ENCODE results near the gene RHOH.

The RHOH gene

DNA sequence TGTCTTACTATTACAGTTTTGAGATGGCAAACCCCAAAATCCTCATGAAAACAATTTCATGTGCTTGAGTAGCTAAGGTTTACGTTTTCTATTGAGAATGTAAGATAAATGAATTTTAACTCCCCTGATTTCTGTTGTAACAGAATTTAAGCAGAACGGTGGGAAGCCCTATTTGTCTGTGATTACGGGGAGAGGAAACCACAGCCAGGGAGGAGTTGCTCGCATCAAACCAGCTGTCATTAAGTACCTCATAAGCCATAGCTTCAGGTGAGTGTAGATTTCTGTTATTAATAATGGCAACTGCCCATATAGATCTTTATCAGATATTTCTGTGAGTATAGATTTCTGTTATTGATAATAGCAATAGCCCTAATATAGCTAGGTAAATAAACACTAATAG, 44.2 kb upstream of the RHOH start:
- Histone ChIP-seq H2AFZ (ENCODE audit: low read length) (no peak overlapping the region), H3K9me3 (ENCODE audit: low read length) (no peaks in the 10 kb centered on the region), H3K9me2 (ENCODE audit: low read depth, low read length) (no peaks in the 10 kb centered on the region), H3K4me1 (ENCODE audit: insufficient read depth, low read length, severe bottlenecking) (peaks cover 74% of the 10 kb centered on the region), H3K9ac (ENCODE audit: low read length) (peak overlapping the region; percentile 87), H3K4me2 (ENCODE audit: low read length) (peak overlapping the region; percentile 72), H3K4me3 (ENCODE audit: low read depth, low read length, poor library complexity, severe bottlenecking) (peak overlapping the region; percentile 67), H3F3A (ENCODE audit: insufficient read depth, low read length) (0 out of 2 replicates have a peak, but pooled peaks cover 5% of the 10 kb centered on the region), H3K36me3 (ENCODE audit: insufficient read depth, low read length) (peaks cover 20% of the 10 kb centered on the region), H4K20me1 (ENCODE audit: insufficient read depth, low read length) (no peaks in the 10 kb centered on the region), H3K27me3 (ENCODE audit: insufficient read depth, low read length) (no peaks in the 10 kb centered on the region), H3K27ac (ENCODE audit: low read depth, low read length, poor library complexity, severe bottlenecking) (peak overlapping the region; percentile 89), H3K79me2 (ENCODE audit: insufficient read depth, low read length) (peaks cover 51% of the 10 kb centered on the region)
- TF ChIP-seq EZH2 (IDR thresholded peaks at IDR 0.05; ENCODE audit: borderline replicate concordance, low read length) = no peak
- TF ChIP-seq, protein P1, sequence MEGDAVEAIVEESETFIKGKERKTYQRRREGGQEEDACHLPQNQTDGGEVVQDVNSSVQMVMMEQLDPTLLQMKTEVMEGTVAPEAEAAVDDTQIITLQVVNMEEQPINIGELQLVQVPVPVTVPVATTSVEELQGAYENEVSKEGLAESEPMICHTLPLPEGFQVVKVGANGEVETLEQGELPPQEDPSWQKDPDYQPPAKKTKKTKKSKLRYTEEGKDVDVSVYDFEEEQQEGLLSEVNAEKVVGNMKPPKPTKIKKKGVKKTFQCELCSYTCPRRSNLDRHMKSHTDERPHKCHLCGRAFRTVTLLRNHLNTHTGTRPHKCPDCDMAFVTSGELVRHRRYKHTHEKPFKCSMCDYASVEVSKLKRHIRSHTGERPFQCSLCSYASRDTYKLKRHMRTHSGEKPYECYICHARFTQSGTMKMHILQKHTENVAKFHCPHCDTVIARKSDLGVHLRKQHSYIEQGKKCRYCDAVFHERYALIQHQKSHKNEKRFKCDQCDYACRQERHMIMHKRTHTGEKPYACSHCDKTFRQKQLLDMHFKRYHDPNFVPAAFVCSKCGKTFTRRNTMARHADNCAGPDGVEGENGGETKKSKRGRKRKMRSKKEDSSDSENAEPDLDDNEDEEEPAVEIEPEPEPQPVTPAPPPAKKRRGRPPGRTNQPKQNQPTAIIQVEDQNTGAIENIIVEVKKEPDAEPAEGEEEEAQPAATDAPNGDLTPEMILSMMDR (IDR thresholded peaks at IDR 0.05; ENCODE audit: low read length) = no peak

DNA sequence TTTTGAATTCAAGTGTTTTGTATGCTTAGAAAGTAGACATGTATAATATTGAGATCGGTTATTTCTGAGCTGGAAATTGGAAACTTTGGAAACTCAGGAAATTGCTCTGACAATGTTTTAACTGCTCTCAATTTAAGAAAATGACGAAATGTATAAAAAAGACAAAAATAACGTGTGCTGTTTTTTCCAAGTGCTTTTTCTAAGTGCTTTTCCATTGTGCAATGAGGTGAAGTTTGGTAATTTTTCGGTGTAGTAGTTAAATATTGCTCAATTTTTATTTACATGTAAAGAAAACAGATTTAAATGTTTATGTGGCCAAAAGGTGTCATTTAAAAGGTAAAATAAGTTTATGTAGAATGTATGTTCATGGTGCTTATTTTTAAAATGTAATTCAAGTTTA, 39.4 kb upstream of the RHOH start:
- H3K36me3 ChIP-seq (ENCODE audit: insufficient read depth, low read length) = peaks cover 42% of the 10 kb centered on the region; the same call in 1 of the 2 replicates
- peak overlapping the region; percentile 87 for H3K9ac ChIP-seq (ENCODE audit: low read length)
- peak overlapping the region; percentile 67 for H3K4me3 ChIP-seq (ENCODE audit: low read depth, low read length, poor library complexity, severe bottlenecking)
- peak overlapping the region; percentile 89 for H3K27ac ChIP-seq (ENCODE audit: low read depth, low read length, poor library complexity, severe bottlenecking)
- peak overlapping the region; percentile 72 for H3K4me2 ChIP-seq (ENCODE audit: low read length)
- H3K9me2 ChIP-seq (ENCODE audit: low read depth, low read length) = no peaks in the 10 kb centered on the region
- no peaks in the 10 kb centered on the region for H4K20me1 ChIP-seq (ENCODE audit: insufficient read depth, low read length)
- H3K79me2 ChIP-seq (ENCODE audit: insufficient read depth, low read length) = peaks cover 50% of the 10 kb centered on the region
- no peaks in the 10 kb centered on the region for H3F3A ChIP-seq (ENCODE audit: insufficient read depth, low read length)
- H3K9me3 ChIP-seq (ENCODE audit: low read length) = no peaks in the 10 kb centered on the region
- H3K4me1 ChIP-seq (ENCODE audit: insufficient read depth, low read length, severe bottlenecking) = peaks cover 95% of the 10 kb centered on the region
- no peak overlapping the region for H2AFZ ChIP-seq (ENCODE audit: low read length)
- no peaks in the 10 kb centered on the region for H3K27me3 ChIP-seq (ENCODE audit: insufficient read depth, low read length)
- no peak for TF ChIP-seq EZH2 (IDR thresholded peaks at IDR 0.05; ENCODE audit: borderline replicate concordance, low read length)
- TF ChIP-seq, protein P1 (IDR thresholded peaks at IDR 0.05; ENCODE audit: low read length) = no peak

DNA sequence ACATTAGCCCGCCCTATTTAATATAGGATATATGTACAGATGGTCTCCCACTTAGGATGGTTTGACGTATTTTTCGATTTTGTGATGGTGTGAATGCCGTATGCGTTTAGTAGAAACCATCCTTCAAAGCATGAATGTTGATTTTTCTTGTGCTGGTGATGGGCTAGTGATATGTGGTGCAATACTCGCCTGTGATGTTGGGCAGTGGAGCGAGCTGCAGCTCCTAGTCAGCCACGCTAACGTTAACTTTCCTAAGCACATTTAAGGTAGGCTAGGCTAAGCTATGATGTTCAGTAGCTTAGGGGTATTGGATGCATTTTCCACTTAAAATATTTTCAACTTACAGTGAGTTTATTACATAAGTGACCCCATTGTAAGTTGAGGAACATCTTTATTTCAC, 36.6 kb upstream of the RHOH start:
- no peak for TF ChIP-seq EZH2 (IDR thresholded peaks at IDR 0.05; ENCODE audit: borderline replicate concordance, low read length)
- TF ChIP-seq, protein P1 (IDR thresholded peaks at IDR 0.05; ENCODE audit: low read length) = no peak
- Histone ChIP-seq H3K4me1 (ENCODE audit: insufficient read depth, low read length, severe bottlenecking) (peaks cover 81% of the 10 kb centered on the region), H3K4me2 (ENCODE audit: low read length) (peak overlapping the region; percentile 45), H3F3A (ENCODE audit: insufficient read depth, low read length) (no peaks in the 10 kb centered on the region), H3K4me3 (ENCODE audit: low read depth, low read length, poor library complexity, severe bottlenecking) (peak overlapping the region; percentile 32), H3K27ac (ENCODE audit: low read depth, low read length, poor library complexity, severe bottlenecking) (peak overlapping the region; percentile 89), H3K79me2 (ENCODE audit: insufficient read depth, low read length) (peaks cover 26% of the 10 kb centered on the region), H3K9me3 (ENCODE audit: low read length) (no peaks in the 10 kb centered on the region), H2AFZ (ENCODE audit: low read length) (no peak overlapping the region), H3K9ac (ENCODE audit: low read length) (peak overlapping the region; percentile 55), H3K36me3 (ENCODE audit: insufficient read depth, low read length) (peaks cover 49% of the 10 kb centered on the region; the same call in 1 of the 2 replicates), H4K20me1 (ENCODE audit: insufficient read depth, low read length) (no peaks in the 10 kb centered on the region), H3K27me3 (ENCODE audit: insufficient read depth, low read length) (no peaks in the 10 kb centered on the region), H3K9me2 (ENCODE audit: low read depth, low read length) (no peaks in the 10 kb centered on the region)
